Fibroblast of lung (primary cell): Measurements from ENCODE around the gene RALGAPB. TPM values are rescaled to one million over a fixed set of nuclear protein-coding genes. Genes with fewer than 3 reads are reported as not detected.
"Not testable (repeated sequence)": the region's sequence is repeated elsewhere in the genome, so short reads cannot be mapped to it uniquely, and the experiment has no call there.

Experiments used
- DNase-seq, 2 donors: peaks; one replicate each; pipeline versions ENCODE4 v3.0.0 to v3.0.0-alpha.2; 2010; ENCODE audit warnings: low read depth in 2 of 2
- H2AFZ ChIP-seq: 2 replicates; pipeline ENCODE4 v1.5.1; 2012; ENCODE audit warnings: low read length, control low read depth, inconsistent platforms
- H3K27ac ChIP-seq: 2 replicates; pipeline ENCODE4 v1.5.1; 2011; ENCODE audit warnings: low read length, control low read depth; ENCODE audit not compliant: insufficient read depth
- H3K27me3 ChIP-seq: 2 replicates; pipeline ENCODE4 v1.5.1; 2011; ENCODE audit warnings: mild to moderate bottlenecking, low read length; ENCODE audit not compliant: control insufficient read depth, insufficient read depth
- H3K36me3 ChIP-seq: 2 replicates; pipeline ENCODE4 v1.5.1; 2011; ENCODE audit warnings: low read length; ENCODE audit not compliant: control insufficient read depth, insufficient read depth
- H3K4me1 ChIP-seq: 2 replicates; pipeline ENCODE4 v1.5.1; 2011; ENCODE audit warnings: low read length; ENCODE audit not compliant: control insufficient read depth, insufficient read depth; ENCODE audit errors: extremely low read depth
- H3K4me2 ChIP-seq: 2 replicates; pipeline ENCODE4 v1.5.1; 2011; ENCODE audit warnings: low read length, control low read depth; ENCODE audit not compliant: insufficient read depth; ENCODE audit errors: extremely low read depth
- H3K4me3 ChIP-seq, 4 experiments: fragments of 200-600 bp in 1 of 4; sonication (generic) in 1 of 4; replicated peaks in 1 of 4; 2 replicates each; pipeline ENCODE4 v1.5.1; 2011 to 2016; ENCODE audit warnings: low read length in 4 of 4, low read depth in 3 of 4, mild to moderate bottlenecking in 3 of 4, control low read depth in 2 of 4, inconsistent platforms in 1 of 4, mixed read lengths in 1 of 4; ENCODE audit not compliant: insufficient read depth in 1 of 4; ENCODE audit errors: control extremely low read depth in 1 of 4
- H3K79me2 ChIP-seq: 2 replicates; pipeline ENCODE4 v1.5.1; 2012; ENCODE audit warnings: mild to moderate bottlenecking, low read length, inconsistent platforms; ENCODE audit not compliant: control insufficient read depth, insufficient read depth
- H3K9ac ChIP-seq: 2 replicates; pipeline ENCODE4 v1.5.1; 2011; ENCODE audit warnings: mild to moderate bottlenecking, low read length, control low read depth; ENCODE audit not compliant: insufficient read depth
- H3K9me3 ChIP-seq: 2 replicates; pipeline ENCODE4 v1.5.1; 2012; ENCODE audit warnings: low read depth, low read length; ENCODE audit not compliant: control insufficient read depth, insufficient read depth
- H4K20me1 ChIP-seq: 2 replicates; pipeline ENCODE4 v1.5.1; 2011; ENCODE audit warnings: low read length; ENCODE audit not compliant: control insufficient read depth, insufficient read depth; ENCODE audit errors: extremely low read depth
- CTCF ChIP-seq, 2 donors: IDR thresholded peaks in 1 of 2; conservative IDR thresholded peaks in 1 of 2; 1 replicate in 1 of 2; 2 replicates in 1 of 2; pipeline ENCODE4 v1.5.1; 2011 to 2012; ENCODE audit warnings: low read length in 2 of 2, control low read depth in 1 of 2, inconsistent platforms in 1 of 2, low read depth in 1 of 2, mild to moderate bottlenecking in 1 of 2
- EZH2 ChIP-seq: IDR thresholded peaks from 2 replicates; pipeline ENCODE4 v1.5.1; 2012; ENCODE audit warnings: low read length, control low read depth, mild to moderate bottlenecking; ENCODE audit errors: missing control alignments
- polyA plus RNA-seq, 2 donors: library from polyadenylated mRNA; depleted of rRNA in 1 of 2; stranded (reverse) in 1 of 2; unstranded in 1 of 2; fragments of >200 nt; gene quantifications; 2 replicates each; pipeline ENCODE4 v1.2.1, GENCODE V29; 2011 to 2012; ENCODE audit warnings: missing spikeins in 1 of 2
- total RNA-seq: library from RNA; depleted of rRNA; stranded (reverse); fragments of >200 nt; gene quantifications from 2 replicates; pipeline ENCODE4 v1.2.1, GENCODE V29; 2014

Gene RALGAPB
- total and polyA plus RNA-seq, 2 donors (not counting 1 experiment from before 2014, with no cell fraction given) = 19.5 to 31.4 TPM

GRCh38 chr20:38435555-38435939 lies 37.1 kb upstream of the RALGAPB start:
- H3K27me3 ChIP-seq = peaks cover 2% of the 10 kb centered on the region
- peaks cover 32% of the 10 kb centered on the region for H3K36me3 ChIP-seq
- no peaks in the 10 kb centered on the region for H3K9me3 ChIP-seq
- peak overlapping the region; percentile 25 for H2AFZ ChIP-seq
- no peak overlapping the region for H3K27ac ChIP-seq
- no peak overlapping the region for H3K9ac ChIP-seq
- H3K79me2 ChIP-seq = peaks cover 47% of the 10 kb centered on the region
- no peaks in the 10 kb centered on the region for H4K20me1 ChIP-seq
- H3K4me3 ChIP-seq = peak overlapping the region in 1 of 4 experiments; percentile 95
- DNase-seq = peak in 1 of 2 donors; percentile 87
- no peak overlapping the region for H3K4me2 ChIP-seq
- TF ChIP-seq CTCF (conservative IDR thresholded peaks at IDR 0.05 in 1 of 2, IDR thresholded peaks at IDR 0.05 in 1 of 2; ENCODE audit: low read depth in 1 of 2, low read length in 2 of 2) (no peak), EZH2 (no peak)
- peaks cover 7% of the 10 kb centered on the region for H3K4me1 ChIP-seq

DNA sequence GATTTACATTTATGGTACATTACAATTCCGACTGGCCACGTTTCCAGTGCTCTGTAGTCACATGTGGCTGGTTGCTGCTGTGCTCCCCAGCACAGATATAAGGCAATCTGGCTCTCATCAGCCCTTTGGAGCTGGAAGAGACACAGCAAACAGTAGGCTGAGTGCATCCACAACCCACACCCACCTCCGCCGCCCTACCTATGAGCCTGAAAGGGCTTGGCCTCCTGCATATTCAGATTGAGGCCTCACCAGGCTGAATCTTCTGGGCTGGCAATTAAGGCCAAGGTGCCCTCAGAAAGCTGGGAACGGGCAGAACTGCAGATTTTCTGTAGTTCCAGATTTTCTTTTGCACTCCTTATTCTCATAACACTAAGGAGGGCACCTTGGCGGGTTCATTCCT lies 34.8 kb upstream of the RALGAPB start:
- H4K20me1 ChIP-seq = no peaks in the 10 kb centered on the region
- H3K9me3 ChIP-seq = no peaks in the 10 kb centered on the region
- H3K36me3 ChIP-seq = peaks cover 12% of the 10 kb centered on the region
- no peak overlapping the region for H3K9ac ChIP-seq
- TF ChIP-seq CTCF (conservative IDR thresholded peaks at IDR 0.05 in 1 of 2, IDR thresholded peaks at IDR 0.05 in 1 of 2; ENCODE audit: low read depth in 1 of 2, low read length in 2 of 2) (no peak), EZH2 (no peak)
- no peak overlapping the region for H3K4me3 ChIP-seq
- peaks cover 24% of the 10 kb centered on the region for H3K79me2 ChIP-seq
- H2AFZ ChIP-seq = no peak overlapping the region
- DNase-seq = no peak
- H3K27ac ChIP-seq = no peak overlapping the region
- H3K27me3 ChIP-seq = peaks cover 2% of the 10 kb centered on the region
- H3K4me2 ChIP-seq = no peak overlapping the region
- peaks cover 4% of the 10 kb centered on the region for H3K4me1 ChIP-seq

DNA sequence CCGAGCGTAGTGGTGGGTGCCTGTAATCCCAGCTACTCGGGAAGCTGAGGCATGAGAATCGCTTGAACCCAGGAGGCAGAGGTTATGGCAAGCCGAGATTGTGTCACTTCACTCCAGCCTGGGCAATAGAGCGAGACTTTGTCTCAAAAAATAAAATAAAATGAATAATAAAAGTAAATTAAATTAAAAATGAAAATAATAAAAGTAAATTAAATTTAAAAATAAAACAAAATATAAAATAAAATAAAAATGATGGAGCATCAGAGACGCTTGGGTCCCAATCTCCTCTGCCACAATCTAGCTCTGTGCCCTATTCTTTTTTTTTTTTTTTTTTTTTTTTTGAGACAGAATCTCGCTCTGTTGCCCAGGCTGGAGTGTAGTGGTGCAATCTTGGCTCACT lies 31.5 kb upstream of the RALGAPB start:
- not testable (repeated sequence) for H2AFZ ChIP-seq, H3K4me2 ChIP-seq, H3K9me3 ChIP-seq, H3K4me1 ChIP-seq, H4K20me1 ChIP-seq, H3K79me2 ChIP-seq, H3K27me3 ChIP-seq, H3K36me3 ChIP-seq, H3K27ac ChIP-seq, H3K4me3 ChIP-seq, DNase-seq, H3K9ac ChIP-seq
